A549 (cell line): ENCODE data around the gene TMCC2.

Source experiments
- CTCF ChIP-seq: fragments of >200 bp; sonication (Bioruptor Twin); formaldehyde crosslinking; IDR thresholded peaks from 3 replicates; pipeline ENCODE4 v1.5.1; 2016
- EHF ChIP-seq: fragments of 250-450 bp; sonication (Bioruptor Pico); IDR thresholded peaks from 2 replicates; pipeline ENCODE4 v1.5.0; 2020; ENCODE audit warnings: mild to moderate bottlenecking
- MAX ChIP-seq: IDR thresholded peaks from 2 replicates; pipeline ENCODE4 v1.6.1; 2012
- POLR2A ChIP-seq: IDR thresholded peaks from 2 replicates; pipeline ENCODE4 v1.6.1; 2012; ENCODE audit warnings: mild to moderate bottlenecking, low read length

GRCh38 chr1:205249651-205250050 lies 21.9 kb downstream of the TMCC2 start:
- TF ChIP-seq EHF = no peak
- TF ChIP-seq POLR2A = no peak
- no peak for TF ChIP-seq MAX
- TF ChIP-seq CTCF = no peak
